ENCODE measurements around the gene DENND4A. TPM values are rescaled to one million over a fixed set of nuclear protein-coding genes. Genes with fewer than 3 reads are reported as not detected.

Gene DENND4A
- total RNA-seq (2014; rRNA removed) (6.2 and 11.6 TPM in 2 replicates), Bru-seq, nascent RNA (percentile 64 among the genes with signal in this experiment), BruChase-seq, experiment 1, labeled RNA remaining after a 6-hour chase (percentile 69 among the genes with signal in this experiment), BruChase-seq, experiment 2, labeled RNA remaining after a 2-hour chase (percentile 71 among the genes with signal in this experiment)
- long read RNA-seq, partial matches to known transcripts: 2 of 16 reads
- long read RNA-seq, other reads (novel, unspliced or antisense): 13 of 16 reads

DNA sequence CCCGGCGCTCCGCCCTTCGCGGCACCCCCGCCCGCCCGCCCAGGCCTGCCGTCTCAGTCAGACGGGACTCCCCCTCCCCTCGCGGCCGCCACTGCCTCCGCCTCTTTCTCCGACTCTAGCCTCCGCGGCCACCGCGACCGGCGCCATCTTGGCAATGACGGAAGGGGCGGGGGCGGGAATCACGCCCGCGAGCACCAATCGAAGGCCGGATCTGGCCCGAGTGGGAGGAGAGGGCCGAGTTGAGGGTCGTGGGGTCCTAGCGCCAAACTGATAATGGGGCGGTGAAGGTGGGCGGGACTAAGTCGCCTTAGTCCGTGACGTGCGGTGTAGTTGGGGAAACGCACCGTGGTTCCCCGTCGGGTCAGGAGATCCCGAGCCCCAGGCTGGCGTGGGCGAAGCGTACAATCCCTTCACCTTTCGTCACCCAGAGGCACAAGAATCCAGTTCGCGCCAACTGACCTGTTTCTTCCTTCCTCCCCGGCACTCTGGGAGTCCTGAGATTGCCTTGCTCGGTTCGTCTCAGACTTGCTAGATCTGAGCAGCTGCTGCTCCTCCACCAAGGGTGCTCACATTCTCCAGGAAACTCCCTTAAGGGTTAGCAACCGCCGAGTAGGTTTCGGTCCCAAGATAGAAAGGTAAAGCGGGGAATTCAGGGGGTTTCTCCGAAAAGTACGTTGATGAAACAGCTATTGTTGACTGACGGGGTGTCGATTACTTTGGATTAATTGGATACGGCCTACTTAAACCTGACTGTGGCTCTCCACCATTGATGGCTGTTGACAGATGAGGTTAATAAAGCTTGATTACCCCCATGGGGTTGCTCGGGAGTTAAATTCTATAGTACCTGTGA is at the start of gene DENND4A:
DENND4A (minus strand) TSS at position 156 of the 850 bp plus-strand sequence. CDS start 35,843 bp downstream, outside the sequence.
- DNase-seq (peak; percentile 92), ATAC-seq (peak; percentile 83)
- Histone ChIP-seq H3K9me3 (ENCODE audit: low read length) (no peaks in the 10 kb centered on the region), H2AFZ (ENCODE audit: low read length) (peak within 1 kb of the TSS; percentile 95), H3K79me2 (ENCODE audit: low read length) (peaks cover 26% of the 10 kb centered on the region), H3K36me3 (ENCODE audit: low read depth, low read length) (no peaks in the 10 kb centered on the region), H3K4me2 (ENCODE audit: low read length) (peak within 1 kb of the TSS; percentile 92), H3K9ac (ENCODE audit: low read length) (peak within 1 kb of the TSS; percentile 83), H3K27me3 (ENCODE audit: low read length) (no peaks in the 10 kb centered on the region), H4K20me1 (ENCODE audit: low read length) (no peaks in the 10 kb centered on the region), H3K4me1 (ENCODE audit: insufficient read depth, low read length) (peaks cover 20% of the 10 kb centered on the region), H3K4me3 (ENCODE audit: low read length) (peak within 1 kb of the TSS; percentile 88), H3K27ac (ENCODE audit: low read length) (peak within 1 kb of the TSS; percentile 67), H3K9me2 (replicated peaks; ENCODE audit: low read length) (no peaks in the 10 kb centered on the region), H3F3A (ENCODE audit: low read length, unreplicated experiment) (no peaks in the 10 kb centered on the region)
- TSS peak; percentile 93 for BruUV-seq (replicated peaks)
- intact Hi-C loops (cut with micrococcal nuclease): no loop called here
- POLR2A ChIA-PET (ENCODE audit: unreplicated experiment): interaction anchor here (0.9 kb wide), 1 partner anchor 40 kb away, joined by 6 read pairs; no protein-coding TSS in a partner anchor
- CTCF ChIA-PET: interaction anchor here (0.6 kb wide), 1 partner anchor 77 kb away, joined by 8 read pairs; the partner anchor contains the start of gene RAB11A
- TF ChIP-seq CTCF (conservative IDR thresholded peaks at IDR 0.05; ENCODE audit: low read depth, low read length) (no peak), EZH2phosphoT487 (IDR thresholded peaks at IDR 0.05; ENCODE audit: borderline replicate concordance, low read length) (no peak), EZH2 (IDR thresholded peaks at IDR 0.05; ENCODE audit: low read length, unreplicated experiment) (no peak)

- no peak overlapping the region for H2AFZ ChIP-seq (ENCODE audit: low read length)
- POLR2A ChIA-PET (ENCODE audit: unreplicated experiment): interaction anchor here (0.6 kb wide), 1 partner anchor 239 kb away, joined by 3 read pairs; no protein-coding TSS in a partner anchor
- CTCF ChIA-PET: no interaction called here
These were observed 49.2 kb upstream of the DENND4A start for GRCh38 chr15:65841121-65841930.

More at GRCh38 chr15:65841121-65841930, 49.2 kb upstream of the DENND4A start:
- no peak for ATAC-seq
- H3K27ac ChIP-seq (ENCODE audit: low read length): no peak overlapping the region
- BruUV-seq (replicated peaks): no TSS peak
- no peaks in the 10 kb centered on the region for H3K79me2 ChIP-seq (ENCODE audit: low read length)
- H3K9me3 ChIP-seq (ENCODE audit: low read length): no peaks in the 10 kb centered on the region
- H3K4me2 ChIP-seq (ENCODE audit: low read length): no peak overlapping the region
- no peaks in the 10 kb centered on the region for H3K36me3 ChIP-seq (ENCODE audit: low read depth, low read length)
- no peak overlapping the region for H3K9ac ChIP-seq (ENCODE audit: low read length)
- no peaks in the 10 kb centered on the region for H3K4me1 ChIP-seq (ENCODE audit: insufficient read depth, low read length)
- no peaks in the 10 kb centered on the region for H3K9me2 ChIP-seq (replicated peaks; ENCODE audit: low read length)
- no peak overlapping the region for H3K4me3 ChIP-seq (ENCODE audit: low read length)
- H4K20me1 ChIP-seq (ENCODE audit: low read length): no peaks in the 10 kb centered on the region
- TF ChIP-seq EZH2phosphoT487 (IDR thresholded peaks at IDR 0.05; ENCODE audit: borderline replicate concordance, low read length) (no peak), CTCF (conservative IDR thresholded peaks at IDR 0.05; ENCODE audit: low read depth, low read length) (no peak), EZH2 (IDR thresholded peaks at IDR 0.05; ENCODE audit: low read length, unreplicated experiment) (no peak)
- DNase-seq: no peak
- H3F3A ChIP-seq (ENCODE audit: low read length, unreplicated experiment): no peaks in the 10 kb centered on the region
- H3K27me3 ChIP-seq (ENCODE audit: low read length): no peaks in the 10 kb centered on the region
- intact Hi-C loops (cut with micrococcal nuclease): no loop called here
